Measurements from ENCODE around the gene GFPT1. TPM values are rescaled to one million over a fixed set of nuclear protein-coding genes. Genes with fewer than 3 reads are reported as not detected.

Gene GFPT1
- polyA plus RNA-seq, 3 donors = 3.6 to 4.5 (median 3.7) TPM

DNA sequence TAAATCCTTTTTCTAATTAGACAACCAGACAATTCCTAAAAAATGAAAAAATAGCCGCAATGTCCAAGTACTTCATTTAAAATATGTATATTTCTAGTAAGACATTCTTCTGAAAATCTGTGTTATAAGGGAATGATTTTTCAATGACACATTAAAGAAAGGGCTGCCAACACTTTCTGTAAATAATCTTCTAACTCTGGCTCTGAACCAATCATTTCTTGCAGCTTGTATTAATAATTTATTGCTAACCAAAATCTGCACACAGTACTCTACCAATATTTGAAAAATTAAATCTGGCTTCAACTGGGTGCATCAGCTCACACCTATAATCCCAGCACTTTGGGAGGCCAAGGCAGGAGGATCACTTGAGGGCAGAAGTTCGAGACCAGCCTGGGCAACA lies 42.0 kb upstream of the GFPT1 start:
- WGBS (ENCODE audit: insufficient coverage) = no CpG with 5 or more reads among the region's 2 CpGs

GRCh38 chr2:69424419-69424818 lies 37.4 kb upstream of the GFPT1 start:
- Histone ChIP-seq H3K4me2 (replicated peaks; ENCODE audit: extremely low read depth, low read length, poor library complexity, severe bottlenecking) (no peak overlapping the region), H3K27ac (ENCODE audit: low read depth in 1 of 2, low read length in 2 of 2) (no peak overlapping the region), H3K79me2 (ENCODE audit: insufficient read depth, low read length) (no peaks in the 10 kb centered on the region), H3K9ac (ENCODE audit: insufficient read depth, low read length, poor library complexity, severe bottlenecking) (no peak overlapping the region), H2AFZ (ENCODE audit: insufficient read depth, low read depth, low read length, poor library complexity, severe bottlenecking) (no peak overlapping the region), H3K27me3 (ENCODE audit: control insufficient read depth in 2 of 2, insufficient read depth in 2 of 2, low read length in 2 of 2) (no peaks in the 10 kb centered on the region), H3K36me3 (replicated peaks in 1 of 2; ENCODE audit: control insufficient read depth in 1 of 2, insufficient read depth in 2 of 2, low read length in 2 of 2) (peaks cover 23 to 71% of the 10 kb centered on the region in 2 donors), H3K4me1 (ENCODE audit: control insufficient read depth in 1 of 2, insufficient read depth in 2 of 2, low read length in 2 of 2) (no peaks in the 10 kb centered on the region), H4K20me1 (ENCODE audit: insufficient read depth, low read length) (no peaks in the 10 kb centered on the region), H3K9me3 (replicated peaks in 1 of 2; ENCODE audit: control insufficient read depth in 1 of 2, insufficient read depth in 1 of 2, low read length in 2 of 2) (no peaks in the 10 kb centered on the region), H3K4me3 (replicated peaks in 1 of 3; ENCODE audit: low read depth in 2 of 3, low read length in 3 of 3) (no peak overlapping the region)
- no peak overlapping the region for H3K4me3 Mint-ChIP-seq
- H3K36me3 Mint-ChIP-seq = peaks cover 43 to 66% of the 10 kb centered on the region in 2 donors
- no peaks in the 10 kb centered on the region for H3K27me3 Mint-ChIP-seq (ENCODE audit: low read depth in 3 of 3)
- no peak for DNase-seq
- no peak overlapping the region for H3K27ac Mint-ChIP-seq
- H3K9me3 Mint-ChIP-seq = peaks cover 0 to 2% (median 0%) of the 10 kb centered on the region in 7 donors
- intact Hi-C loops (cut with micrococcal nuclease) = no loop called here
- TF ChIP-seq CTCF (IDR thresholded peaks at IDR 0.05) = no peak
- H3K4me1 Mint-ChIP-seq = no peaks in the 10 kb centered on the region
- WGBS (ENCODE audit: insufficient coverage) = no CpG with 5 or more reads among the region's 2 CpGs

More for the DNA sequence above, 42.0 kb upstream of the GFPT1 start:
- no peaks in the 10 kb centered on the region for H3K9me3 Mint-ChIP-seq
- Histone ChIP-seq H3K27ac (ENCODE audit: low read depth in 1 of 2, low read length in 2 of 2) (no peak overlapping the region), H3K27me3 (ENCODE audit: control insufficient read depth in 2 of 2, insufficient read depth in 2 of 2, low read length in 2 of 2) (no peaks in the 10 kb centered on the region), H3K9ac (ENCODE audit: insufficient read depth, low read length, poor library complexity, severe bottlenecking) (no peak overlapping the region), H3K36me3 (replicated peaks in 1 of 2; ENCODE audit: control insufficient read depth in 1 of 2, insufficient read depth in 2 of 2, low read length in 2 of 2) (peaks cover 31 to 63% of the 10 kb centered on the region in 2 donors), H4K20me1 (ENCODE audit: insufficient read depth, low read length) (no peaks in the 10 kb centered on the region), H3K4me1 (ENCODE audit: control insufficient read depth in 1 of 2, insufficient read depth in 2 of 2, low read length in 2 of 2) (peaks cover 6 to 11% of the 10 kb centered on the region in 2 donors), H3K4me2 (replicated peaks; ENCODE audit: extremely low read depth, low read length, poor library complexity, severe bottlenecking) (no peak overlapping the region), H2AFZ (ENCODE audit: insufficient read depth, low read depth, low read length, poor library complexity, severe bottlenecking) (no peak overlapping the region), H3K4me3 (replicated peaks in 1 of 3; ENCODE audit: low read depth in 2 of 3, low read length in 3 of 3) (no peak overlapping the region), H3K9me3 (replicated peaks in 1 of 2; ENCODE audit: control insufficient read depth in 1 of 2, insufficient read depth in 1 of 2, low read length in 2 of 2) (no peaks in the 10 kb centered on the region), H3K79me2 (ENCODE audit: insufficient read depth, low read length) (no peaks in the 10 kb centered on the region)
- no peak for TF ChIP-seq CTCF (IDR thresholded peaks at IDR 0.05)
- no peak for DNase-seq
- no peak overlapping the region for H3K4me3 Mint-ChIP-seq
- intact Hi-C loops (cut with micrococcal nuclease) = no loop called here
- H3K36me3 Mint-ChIP-seq = peaks cover 29 to 53% of the 10 kb centered on the region in 2 donors
- no peak overlapping the region for H3K27ac Mint-ChIP-seq
- no peaks in the 10 kb centered on the region for H3K27me3 Mint-ChIP-seq (ENCODE audit: low read depth in 3 of 3)
- H3K4me1 Mint-ChIP-seq = peaks cover 9% of the 10 kb centered on the region
